SIG-M5 treated with dmso at 0.1 percent for 504 hours (cell line): ENCODE measurements around the gene SMOC1.

ENCODE experiments used
- DNase-seq: peaks from one replicate; lab custom pipeline; 2025; ENCODE audit not compliant: unreplicated experiment; lab: John Stamatoyannopoulos, UW

The SMOC1 gene

DNA sequence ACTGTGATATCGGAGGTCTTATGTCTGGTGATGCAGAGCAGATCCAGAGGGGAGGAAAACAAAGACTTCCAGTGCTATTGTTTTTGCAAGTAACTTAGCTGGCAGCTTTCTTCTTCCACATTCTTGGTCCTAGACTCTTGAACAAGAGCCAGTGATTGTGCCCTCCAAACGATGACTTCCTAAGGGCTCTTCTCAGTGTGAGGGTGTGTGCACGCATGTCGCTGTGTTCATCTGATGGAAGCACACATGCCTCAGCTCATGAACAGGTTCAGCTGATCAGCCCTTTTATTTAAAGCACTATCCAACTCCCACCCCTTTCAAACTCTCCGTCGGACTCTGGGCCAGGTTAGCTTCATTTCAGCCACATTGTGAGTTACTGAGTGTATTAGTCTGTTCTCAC lies 59.5 kb downstream of the SMOC1 start:
- no peak for DNase-seq

DNA sequence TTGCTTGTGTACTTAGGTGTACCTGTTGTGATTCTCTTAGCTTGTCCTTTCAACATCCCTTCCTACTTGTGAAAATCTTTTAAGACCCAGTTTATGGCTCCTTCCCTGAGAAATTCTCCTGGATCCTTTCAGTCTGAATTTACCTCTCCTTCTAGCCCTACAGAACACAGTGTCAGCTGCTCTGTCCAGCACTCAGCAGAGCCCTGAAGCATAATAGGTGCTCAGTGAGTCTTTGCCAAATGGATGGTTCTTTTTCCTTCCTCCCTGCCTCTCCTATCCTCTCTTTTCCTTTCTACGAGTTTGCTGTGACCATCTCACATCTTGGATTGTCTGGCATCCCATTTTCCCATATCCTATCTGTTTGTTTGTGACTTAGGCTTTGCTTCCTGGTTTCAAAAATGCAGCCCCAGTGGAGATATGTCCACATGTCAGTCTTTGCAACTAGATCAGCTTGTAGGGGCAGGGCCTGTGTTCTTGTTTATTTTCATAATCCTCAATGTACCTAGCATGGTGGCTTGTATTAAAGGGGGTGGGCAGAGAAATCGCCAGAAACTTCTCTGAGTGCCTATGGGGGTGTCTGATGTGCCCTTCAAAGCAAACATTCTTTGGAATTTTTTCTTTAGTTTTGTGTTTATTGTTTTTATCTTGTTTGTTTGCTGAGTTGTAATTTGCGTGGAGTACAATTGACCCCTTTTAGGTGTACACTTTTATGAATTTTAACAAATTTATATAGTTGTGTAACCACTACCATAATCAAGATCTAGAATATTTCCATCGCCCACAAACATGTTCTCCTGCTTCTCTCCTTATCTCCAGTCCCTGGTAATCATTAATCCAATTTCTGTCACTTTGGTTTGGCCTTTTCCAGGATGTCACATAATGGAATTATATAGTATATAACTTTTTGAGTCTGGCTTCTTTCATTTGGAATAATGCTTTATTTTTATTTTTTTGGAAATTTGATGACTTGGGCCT lies 62.8 kb downstream of the SMOC1 start:
- no peak for DNase-seq

DNA sequence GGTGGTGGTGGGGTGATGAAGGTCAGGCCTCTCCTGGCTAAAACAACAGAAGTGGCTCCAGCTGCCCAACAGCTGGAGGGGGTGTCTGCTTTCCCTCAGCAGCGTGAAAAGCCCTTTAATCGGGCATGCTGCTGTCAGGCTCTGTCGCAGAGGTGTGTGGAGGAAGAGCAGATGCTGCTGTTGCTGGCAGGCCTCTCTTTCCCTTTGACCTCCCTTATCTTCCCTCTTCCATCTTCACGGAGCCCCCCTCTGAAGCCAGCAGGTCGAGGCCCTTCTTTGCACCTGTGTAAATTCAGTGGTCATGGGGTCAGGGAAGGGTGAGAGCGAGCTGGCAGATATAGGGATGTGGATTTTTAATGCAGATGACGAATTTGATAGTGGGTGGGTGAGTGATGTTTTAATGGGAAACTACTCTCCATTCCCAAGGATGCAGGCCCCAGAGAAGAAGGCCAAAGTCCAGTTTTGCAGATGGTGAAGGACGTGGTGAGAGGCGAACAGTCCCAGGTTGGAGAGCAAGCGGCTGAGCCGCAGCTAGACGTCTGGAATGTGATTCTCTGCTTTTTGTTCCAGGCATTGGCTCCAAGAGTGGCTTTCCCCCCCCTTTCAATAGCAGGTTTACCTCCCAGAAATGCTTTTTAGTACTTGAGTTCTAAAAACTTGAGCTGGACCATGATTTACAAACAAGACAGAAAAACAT lies 64.0 kb downstream of the SMOC1 start:
- no peak for DNase-seq

DNA sequence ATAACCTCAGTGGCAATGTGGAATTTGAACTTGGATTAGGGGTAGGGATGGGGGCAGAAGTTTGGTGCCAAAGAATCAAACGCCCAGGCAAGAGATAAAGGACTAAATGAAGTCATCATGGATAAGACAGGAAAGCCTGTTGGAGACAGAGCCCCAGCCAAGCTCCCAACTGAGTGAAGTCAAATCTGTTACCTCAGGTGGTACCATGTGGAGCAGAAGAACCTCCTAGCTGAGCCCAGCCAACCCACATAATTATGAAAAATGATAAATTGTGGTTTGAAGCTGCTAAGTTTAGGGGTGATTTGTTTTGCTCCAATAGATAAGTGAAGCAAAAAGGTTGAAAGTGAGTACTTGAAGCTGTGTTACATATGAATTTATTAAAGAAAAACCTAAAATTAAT lies 66.1 kb downstream of the SMOC1 start:
- no peak for DNase-seq

DNA sequence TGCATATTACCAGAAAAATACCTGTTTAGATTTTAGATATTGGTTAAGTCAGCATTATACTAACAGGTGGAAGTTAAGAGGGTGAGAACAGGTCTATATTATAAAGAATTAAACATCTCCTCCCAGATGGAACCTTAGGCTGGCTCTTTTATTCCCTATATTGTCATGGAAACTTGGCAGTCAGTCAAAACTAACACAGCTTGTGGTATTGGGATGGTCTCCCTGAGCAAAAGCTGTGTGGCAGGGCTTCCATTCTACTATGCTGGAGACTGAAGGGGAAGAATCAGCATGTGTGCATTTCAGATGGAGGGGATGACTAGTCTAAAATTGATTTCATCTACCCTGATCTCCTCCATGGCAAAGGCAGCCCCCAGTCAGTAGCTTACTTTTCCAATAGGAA lies 66.7 kb downstream of the SMOC1 start:
- DNase-seq, result no peak

DNA sequence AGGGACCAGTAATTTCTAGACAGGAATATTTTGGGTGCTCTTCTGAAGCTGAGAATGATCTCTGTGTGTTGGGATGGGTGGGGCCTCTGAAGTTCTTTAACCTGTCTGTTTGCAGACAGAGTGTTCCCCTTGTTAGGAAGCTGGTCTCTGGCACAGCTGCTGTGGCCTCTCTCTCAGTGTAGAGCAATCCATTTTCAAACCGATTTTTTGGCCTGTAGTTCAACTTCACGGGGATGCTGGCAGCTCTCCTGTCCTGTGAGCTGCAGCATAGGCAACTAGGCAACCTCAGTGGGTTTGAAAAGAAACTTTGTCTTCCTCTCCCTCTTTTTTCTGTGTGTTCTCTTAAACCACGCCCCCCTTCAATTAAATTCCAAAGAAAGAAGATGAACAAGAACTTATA lies 69.1 kb downstream of the SMOC1 start:
- DNase-seq, result no peak

DNA sequence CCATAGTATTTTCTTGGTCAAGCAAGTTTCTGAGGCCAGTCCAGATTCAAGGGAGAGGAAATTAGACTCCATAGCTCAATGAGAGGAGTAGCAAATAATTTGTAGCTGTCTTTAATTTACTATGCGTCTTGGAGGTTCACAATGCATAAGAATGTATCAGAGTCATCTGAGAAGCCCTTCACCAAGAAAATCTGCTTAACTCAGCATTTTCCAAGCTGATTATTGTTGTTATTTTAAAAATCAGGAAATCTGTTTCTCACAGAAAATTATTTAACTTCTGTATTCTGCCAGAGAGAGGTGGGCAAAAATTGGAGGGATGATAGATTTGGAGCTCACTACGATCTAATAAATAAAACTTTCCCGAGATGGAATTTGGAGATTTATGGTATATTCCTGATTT lies 72.0 kb downstream of the SMOC1 start:
- no peak for DNase-seq

DNA sequence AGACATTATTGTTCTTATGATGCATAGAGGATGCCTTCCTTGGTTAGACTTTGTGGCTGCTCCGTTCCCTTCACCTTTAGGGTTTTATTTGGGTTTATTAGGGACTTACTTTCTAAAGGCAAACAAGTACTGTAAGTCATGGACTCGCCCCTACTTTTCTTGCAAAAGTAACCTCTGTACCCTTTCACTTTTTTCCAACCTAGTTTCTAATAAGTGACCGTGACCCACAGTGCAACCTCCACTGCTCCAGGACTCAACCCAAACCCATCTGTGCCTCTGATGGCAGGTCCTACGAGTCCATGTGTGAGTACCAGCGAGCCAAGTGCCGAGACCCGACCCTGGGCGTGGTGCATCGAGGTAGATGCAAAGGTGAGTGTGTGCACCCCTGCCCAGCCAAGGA lies 72.7 kb downstream of the SMOC1 start:
- DNase-seq, result no peak

DNA sequence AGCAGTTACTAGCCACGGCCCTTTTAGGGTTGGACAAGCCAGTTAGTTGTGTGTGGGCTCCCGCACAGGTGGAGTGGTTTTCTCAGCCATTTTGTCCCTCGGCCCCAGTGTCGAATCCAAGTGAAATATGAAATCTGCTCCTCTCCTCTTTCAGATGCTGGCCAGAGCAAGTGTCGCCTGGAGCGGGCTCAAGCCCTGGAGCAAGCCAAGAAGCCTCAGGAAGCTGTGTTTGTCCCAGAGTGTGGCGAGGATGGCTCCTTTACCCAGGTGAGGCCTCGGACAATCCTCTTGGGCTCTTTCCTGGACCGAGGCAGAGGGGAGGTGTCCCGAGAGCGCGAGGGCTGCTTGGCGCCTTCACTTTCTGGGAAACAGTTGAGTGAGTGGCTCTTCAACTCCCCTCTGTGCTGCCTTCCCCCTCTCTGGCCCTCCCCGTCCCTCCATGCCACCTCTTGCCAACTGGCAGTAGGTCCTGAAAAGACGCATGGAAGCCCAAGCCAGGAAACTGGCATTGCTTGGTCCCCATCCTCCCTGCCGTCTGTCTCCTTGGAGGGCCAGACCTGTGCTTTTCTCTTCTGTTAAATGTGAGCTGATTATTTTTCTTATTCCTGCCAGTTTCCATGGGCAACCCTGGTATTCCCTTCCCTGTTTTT lies 74.2 kb downstream of the SMOC1 start:
- no peak for DNase-seq

DNA sequence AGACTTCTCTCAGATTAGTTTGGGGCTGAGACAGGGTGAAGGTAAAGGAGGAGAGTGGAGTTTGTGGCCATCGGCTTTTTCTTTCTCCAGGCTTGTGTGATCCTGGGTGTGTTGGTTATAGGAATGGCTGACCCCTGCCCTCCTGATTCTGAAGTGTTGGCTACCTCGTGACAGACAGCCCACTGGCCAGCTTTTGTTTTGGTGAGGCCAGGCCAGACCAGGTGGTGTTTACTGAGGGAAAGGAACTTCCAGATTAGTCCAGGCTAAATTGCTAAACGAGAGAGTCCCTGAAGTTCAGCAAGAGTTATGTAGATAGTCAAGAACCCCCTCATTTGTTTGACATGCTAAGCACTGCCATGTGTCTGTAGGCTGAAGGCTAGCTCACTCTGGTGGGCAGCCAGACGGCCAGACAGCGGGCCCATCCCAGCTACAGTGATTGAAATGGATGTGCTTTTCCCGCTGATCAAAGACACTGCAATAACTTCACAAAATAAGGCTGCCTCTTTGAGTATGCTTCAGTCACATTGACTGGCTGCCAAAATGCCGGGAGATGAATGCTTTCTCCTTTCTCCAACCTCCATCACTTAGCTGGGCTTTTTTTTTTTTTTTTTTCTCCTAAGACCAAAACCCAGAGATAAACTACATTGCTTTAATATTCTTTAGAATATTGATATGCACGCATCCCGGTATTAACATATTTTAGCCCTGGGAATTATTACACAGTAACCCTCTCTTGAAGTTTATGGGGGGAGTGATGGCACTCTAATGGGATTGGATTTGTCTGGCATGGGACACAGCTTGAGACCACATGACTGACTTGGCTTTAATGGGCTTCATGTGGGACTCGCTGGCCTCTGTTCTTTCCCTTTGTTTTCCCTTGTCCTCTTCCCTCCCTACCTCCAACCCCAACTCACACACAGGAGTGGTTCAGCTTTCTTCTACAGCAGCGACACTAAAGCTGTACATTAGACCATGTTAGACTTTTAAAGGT lies 76.9 kb downstream of the SMOC1 start:
- no peak for DNase-seq

DNA sequence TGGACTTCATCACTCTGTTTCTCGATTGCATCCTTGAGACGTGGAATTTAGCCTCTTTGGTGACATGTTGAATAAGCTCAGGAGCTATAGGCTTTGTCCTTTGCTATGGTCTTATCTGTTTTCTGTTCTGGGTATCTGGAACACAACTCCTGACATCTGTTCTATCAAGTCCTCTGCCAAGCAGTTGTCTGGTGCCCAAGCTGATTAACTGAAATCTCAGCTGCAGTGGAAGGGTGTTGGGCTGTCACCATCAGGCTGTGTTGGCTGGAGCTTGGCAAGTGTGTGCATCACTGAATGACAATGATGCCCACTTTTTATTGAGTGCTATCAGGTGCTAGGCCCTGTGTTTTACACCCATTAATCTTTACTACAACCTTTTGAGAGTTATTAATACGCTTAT lies 77.8 kb downstream of the SMOC1 start:
- DNase-seq, result no peak

DNA sequence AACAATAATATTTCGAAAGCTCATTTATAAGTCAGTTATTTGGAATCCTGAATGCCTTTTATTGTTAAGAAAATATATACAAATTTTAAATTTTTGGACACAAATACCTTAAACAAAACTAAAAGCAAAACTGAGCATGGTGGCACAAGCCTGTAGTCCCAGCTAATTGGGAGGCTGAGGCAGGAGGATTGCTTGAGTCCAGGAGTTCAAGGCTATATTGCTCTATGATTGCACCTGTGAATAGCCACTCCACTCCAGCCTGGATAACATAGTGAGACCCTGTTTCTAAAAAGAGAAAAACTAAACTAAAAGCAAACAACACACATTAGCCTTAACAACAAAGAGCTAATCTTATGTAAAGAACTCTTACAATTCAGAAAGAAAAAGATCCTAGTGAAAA lies 78.8 kb downstream of the SMOC1 start:
- no peak for DNase-seq

DNA sequence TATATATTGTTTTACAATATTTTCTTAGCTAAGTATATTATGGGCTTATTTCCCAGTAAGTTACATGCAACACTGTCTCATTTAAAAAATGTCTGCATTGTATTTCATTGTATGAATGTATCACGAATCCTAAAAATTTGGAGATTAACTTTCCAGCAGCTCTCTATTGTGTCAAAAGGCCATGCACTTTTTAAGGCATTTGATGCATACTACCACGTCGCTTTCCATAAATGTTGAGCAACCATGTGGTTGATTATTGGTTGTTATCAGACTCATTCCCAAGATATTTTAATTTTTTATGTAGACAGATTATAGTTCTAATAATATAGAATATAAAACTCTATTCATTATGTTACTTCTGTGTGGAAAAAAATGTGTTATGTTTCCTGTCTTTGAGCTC lies 79.9 kb downstream of the SMOC1 start:
- DNase-seq, result no peak

DNA sequence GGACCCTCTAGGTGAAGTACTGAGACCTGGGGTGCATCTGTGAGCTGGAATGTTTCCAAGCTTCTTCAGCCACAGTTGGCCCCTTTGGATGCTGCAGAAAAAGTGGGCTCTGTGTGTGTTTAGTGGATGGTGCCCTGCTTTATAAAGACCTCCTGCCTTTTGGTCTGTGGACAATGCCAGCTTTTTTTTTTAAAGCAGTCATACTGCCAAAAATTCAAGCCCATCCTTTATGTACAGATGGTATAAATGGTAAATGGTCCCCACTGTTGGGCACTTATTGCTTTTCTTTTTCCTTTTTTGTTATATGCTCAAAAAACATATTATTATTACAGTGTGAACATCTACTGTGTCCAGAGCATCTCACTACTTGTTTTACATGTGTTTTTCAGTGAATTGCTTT lies 81.1 kb downstream of the SMOC1 start:
- DNase-seq, result no peak

DNA sequence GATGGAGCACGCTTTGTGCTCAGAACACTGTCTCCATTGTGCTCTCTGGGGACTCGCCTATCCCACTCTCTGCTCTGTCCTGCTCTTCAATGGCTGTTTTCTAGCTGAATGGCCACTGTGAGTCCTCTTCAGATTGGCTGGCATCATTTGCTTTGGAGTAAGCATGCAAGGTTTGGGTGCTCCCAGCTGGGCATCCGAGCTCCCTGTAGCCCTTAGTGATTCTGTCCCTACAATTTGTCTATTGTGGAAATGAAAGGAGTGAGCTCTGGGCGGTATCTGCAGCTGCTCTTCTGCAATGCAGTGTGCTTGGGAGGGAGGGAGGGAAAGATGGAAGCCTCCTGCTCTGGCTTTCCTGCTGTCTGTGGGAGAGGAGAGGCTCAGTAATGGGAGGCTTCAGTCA lies 84.8 kb downstream of the SMOC1 start:
- no peak for DNase-seq

DNA sequence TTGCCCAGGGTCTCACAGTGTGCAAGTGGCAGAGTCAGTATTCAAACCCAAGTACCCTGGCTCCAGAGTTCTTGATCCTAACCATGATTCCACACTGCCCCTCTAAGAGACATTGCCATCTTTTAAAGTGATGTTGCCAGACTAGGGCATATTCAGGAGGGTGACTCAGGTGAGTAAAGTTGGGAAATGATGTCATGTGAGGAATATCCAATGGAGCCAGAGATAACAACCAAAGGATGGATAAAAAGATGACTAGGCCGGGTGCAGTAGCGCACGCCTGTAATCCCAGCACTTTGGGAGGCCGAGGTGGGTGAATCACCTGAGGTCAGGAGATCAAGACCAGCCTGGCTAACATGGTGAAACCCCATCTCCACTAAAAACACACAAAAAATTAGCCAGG lies 85.6 kb downstream of the SMOC1 start:
- DNase-seq, result no peak

DNA sequence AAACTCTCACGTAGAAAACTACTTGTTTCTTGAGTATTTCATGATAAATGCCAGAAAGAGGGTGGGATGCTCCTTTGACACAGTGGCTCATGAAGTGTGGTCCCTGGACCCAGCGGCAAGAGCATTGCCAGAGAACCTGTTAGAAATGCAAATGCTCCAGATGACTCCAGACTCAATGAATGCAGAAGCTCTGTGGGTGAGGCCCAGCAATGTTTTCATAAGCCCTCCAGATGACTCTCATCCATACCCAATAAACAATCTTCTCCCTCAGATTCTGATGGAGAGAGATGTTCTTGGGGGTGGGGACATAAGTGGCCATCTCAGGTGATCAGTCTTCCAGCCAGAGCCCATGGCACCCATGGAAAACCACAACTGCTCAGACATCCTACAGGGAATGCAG lies 88.9 kb downstream of the SMOC1 start:
- no peak for DNase-seq

DNA sequence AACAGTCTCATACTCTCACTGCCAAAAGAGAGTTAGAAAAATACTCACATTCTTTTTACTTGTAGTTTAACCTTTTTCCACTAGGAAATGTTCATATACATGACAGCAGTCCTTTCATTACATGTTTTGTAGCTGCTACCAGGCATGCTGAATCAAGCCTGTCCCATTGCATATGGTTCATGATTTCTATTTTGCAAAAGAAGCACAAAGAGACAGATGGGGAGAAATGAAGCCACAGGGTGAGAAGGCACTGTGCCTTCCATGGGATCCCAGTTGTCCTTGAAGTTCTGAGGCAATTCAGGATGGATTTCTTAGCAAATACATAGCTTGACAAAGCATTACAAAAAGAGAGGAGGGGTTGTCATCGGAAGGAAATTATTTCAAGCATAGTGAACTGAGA lies 89.5 kb downstream of the SMOC1 start:
- DNase-seq, result no peak

DNA sequence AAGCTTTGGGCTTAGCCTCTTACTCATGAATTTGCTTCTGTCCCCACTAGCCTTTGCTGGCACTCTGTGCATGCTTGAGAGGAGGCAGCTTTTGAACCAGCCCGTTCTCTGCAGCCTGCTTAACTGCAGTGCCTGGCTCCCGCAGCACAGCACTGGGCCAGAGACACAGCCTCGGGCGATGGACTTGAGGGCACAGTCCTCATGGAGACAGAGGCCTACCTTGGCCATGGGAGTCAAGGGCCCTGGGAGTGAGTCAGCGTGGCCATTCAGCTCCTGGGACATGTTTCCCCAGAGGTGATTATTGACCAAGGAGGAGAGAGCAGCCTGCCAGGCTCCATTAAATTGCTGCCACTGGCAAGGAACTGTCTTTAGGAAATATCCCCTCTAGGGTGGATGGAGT lies 93.5 kb downstream of the SMOC1 start:
- DNase-seq, result no peak

DNA sequence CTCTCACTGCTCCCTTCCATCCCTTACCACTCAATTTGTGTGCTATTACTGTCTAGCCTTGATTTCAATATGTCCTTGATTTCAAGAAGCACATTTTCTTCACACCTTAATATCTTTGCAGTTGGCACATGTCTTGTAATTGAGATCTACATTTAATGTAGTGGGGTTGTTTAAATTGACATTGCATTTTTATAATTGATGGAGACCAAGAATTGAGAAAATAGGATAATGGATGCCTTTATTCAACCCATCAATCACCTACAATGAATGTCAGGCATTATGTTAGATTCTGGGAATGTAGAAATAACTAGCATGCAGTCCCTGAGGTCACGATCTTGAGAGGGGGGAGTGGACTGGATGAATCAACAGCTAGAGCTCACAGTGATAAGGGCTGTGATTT lies 94.6 kb downstream of the SMOC1 start:
- no peak for DNase-seq

DNA sequence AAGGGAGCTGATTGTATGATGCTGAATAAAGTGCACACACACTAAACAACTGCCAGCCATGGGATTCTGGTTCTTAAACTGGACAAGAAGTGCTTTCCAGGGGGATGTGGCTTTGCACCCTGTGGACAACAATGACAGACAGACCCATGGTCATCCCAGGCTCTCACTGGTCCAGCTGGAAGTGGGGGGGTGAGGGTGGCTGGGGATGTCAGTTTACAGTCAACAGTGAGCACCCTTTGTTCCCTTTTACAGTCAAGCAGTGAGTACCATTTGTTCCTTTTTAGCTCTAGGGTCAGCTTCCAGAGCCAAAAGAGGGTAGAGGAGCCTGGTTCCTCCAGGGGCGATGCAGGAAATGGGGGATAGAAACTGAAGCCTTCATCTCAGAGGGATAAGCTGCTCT lies 100.7 kb downstream of the SMOC1 start:
- DNase-seq, result no peak
